Measurements from ENCODE around the gene IER5L.
"Not testable (repeated sequence)": the region's sequence is repeated elsewhere in the genome, so short reads cannot be mapped to it uniquely, and the experiment has no call there.

Gene IER5L

GRCh38 chr9:129138476-129139232 is 39.4 kb downstream of the IER5L start:
- no peak for DNase-seq (ENCODE audit: low spot score)

DNA sequence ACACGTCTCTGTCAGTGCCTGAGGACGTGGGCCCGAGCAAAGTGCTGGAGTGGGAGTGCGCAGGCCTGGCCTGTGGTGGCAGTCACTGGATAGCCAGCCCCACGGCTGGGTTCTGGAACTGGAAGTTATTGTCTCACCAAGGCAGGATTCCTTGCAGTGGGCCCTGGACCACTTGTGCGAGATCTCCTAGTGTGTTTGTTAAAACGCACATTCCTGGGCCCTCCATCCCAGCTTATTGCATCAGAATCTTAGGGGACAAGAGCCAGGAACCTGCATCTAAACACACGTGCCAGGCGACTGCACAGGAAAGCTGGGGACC is 40.0 kb downstream of the IER5L start:
- no peak for DNase-seq (ENCODE audit: low spot score)

- no peak for DNase-seq (ENCODE audit: low spot score)
Measured at GRCh38 chr9:129137292-129138143, 40.5 kb downstream of the IER5L start.

DNA sequence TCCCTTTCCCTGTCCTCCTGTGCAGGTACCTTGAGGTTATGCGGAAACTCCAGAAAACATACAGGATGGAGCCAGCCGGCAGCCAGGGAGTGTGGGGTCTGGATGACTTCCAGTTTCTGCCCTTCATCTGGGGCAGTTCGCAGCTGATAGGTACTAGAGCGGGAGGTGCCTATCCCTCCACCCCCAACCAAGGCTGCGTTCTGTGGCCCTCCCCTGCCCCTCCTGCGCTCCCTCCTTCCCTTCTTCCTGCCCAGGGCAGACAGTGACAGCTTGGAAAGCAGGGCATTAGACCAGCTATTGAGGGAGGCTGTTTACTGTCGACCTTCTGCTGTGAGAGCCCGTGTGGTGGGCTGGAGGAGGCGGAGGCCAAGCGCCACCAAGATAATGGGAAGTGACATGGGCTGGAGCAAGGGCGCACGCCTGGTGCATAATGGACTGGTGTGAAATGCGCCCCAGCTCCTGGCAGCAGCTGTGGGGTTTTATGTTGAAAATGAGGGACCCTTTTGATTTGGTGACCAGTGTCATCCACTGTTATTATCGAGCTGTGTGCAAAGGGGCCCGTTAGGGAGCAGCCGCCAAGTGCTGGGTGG is 41.5 kb downstream of the IER5L start:
- no peak for DNase-seq (ENCODE audit: low spot score)

- no peak for DNase-seq (ENCODE audit: low spot score)
Measured at GRCh38 chr9:129135476-129135875, 42.6 kb downstream of the IER5L start.

- DNase-seq (ENCODE audit: low spot score) = no peak
Measured at GRCh38 chr9:129133082-129133481, 45.0 kb downstream of the IER5L start.

- peak; percentile 85 for DNase-seq (ENCODE audit: low spot score)
Measured at GRCh38 chr9:129131300-129132145, 46.5 kb downstream of the IER5L start.

DNA sequence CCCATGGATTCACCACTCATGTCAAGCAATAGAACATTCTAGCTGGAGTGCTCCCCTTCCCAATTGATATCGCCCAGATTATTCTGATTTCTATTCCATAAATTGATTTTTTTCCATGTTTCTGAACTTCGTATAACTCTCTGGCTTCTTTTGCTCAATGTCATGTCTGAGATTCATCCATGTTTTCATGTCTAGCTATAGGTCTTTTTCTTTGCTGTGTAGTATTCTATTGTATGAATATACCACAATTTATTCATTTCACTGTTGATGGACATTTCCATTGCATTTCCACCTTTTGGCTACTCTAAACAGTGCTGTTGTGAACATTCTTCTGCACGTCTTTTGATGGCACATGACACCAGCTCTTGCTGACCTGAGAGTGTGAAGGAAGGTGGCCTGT is 47.3 kb downstream of the IER5L start:
- no peak for DNase-seq (ENCODE audit: low spot score)

GRCh38 chr9:129130271-129130670 is 47.8 kb downstream of the IER5L start:
- not testable (repeated sequence) for DNase-seq (ENCODE audit: low spot score)

DNA sequence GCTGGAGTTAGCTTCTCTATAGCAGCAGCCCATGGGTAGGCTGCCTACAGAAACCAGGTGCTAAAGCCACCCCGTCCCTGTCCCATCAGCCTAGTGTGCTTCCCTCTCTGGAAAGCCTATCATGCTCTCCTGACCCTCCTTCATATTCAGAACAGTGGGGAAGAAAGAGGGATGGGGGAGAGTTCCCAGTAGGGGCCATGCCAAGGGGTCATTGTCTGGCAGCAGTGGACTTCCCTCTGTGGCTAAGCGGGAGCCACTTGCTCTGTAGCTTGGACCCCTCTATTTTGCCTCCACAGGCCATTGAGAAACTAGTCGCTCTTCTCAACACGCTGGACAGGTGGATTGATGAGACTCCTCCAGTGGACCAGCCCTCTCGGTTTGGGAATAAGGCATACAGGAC is 49.4 kb downstream of the IER5L start:
- DNase-seq (ENCODE audit: low spot score) = no peak

- no peak for DNase-seq (ENCODE audit: low spot score)
Measured at GRCh38 chr9:129126749-129127618, 51.1 kb downstream of the IER5L start.
